Measurements from ENCODE around the gene TMEM51. TPM values are rescaled to one million over a fixed set of nuclear protein-coding genes. Genes with fewer than 3 reads are reported as not detected.

TMEM51 gene
- total RNA-seq, 1 donor, result 0.72 TPM

GRCh38 chr1:15176120-15176519, 22.6 kb downstream of the TMEM51 start:
- Histone ChIP-seq H3K79me2 (ENCODE audit: insufficient read depth, low read length) (no peaks in the 10 kb centered on the region), H3K9me3 (ENCODE audit: low read depth, low read length) (no peaks in the 10 kb centered on the region), H3K4me3 (ENCODE audit: insufficient read depth, low read length) (no peak overlapping the region), H2AFZ (ENCODE audit: low read length) (no peak overlapping the region), H3K4me1 (ENCODE audit: insufficient read depth, low read length) (peaks cover 28% of the 10 kb centered on the region), H3K27ac (ENCODE audit: low read depth, low read length) (no peak overlapping the region), H3K4me2 (ENCODE audit: insufficient read depth, low read length) (no peak overlapping the region), H3K36me3 (ENCODE audit: insufficient read depth, low read length) (no peaks in the 10 kb centered on the region), H3K27me3 (ENCODE audit: insufficient read depth, low read length) (no peaks in the 10 kb centered on the region), H4K20me1 (ENCODE audit: insufficient read depth, low read length) (no peaks in the 10 kb centered on the region)
- no peak for TF ChIP-seq CTCF (IDR thresholded peaks at IDR 0.05; ENCODE audit: extremely low read depth, low read depth, low read length)
- peak; percentile 26 for DNase-seq (ENCODE audit: insufficient read length, low spot score, missing footprints)

- peak; percentile 10 for DNase-seq (ENCODE audit: insufficient read length, low spot score, missing footprints)
- no peaks in the 10 kb centered on the region for H3K79me2 ChIP-seq (ENCODE audit: insufficient read depth, low read length)
These were observed 23.5 kb downstream of the TMEM51 start for GRCh38 chr1:15176898-15177665.

GRCh38 chr1:15177710-15178166, 24.2 kb downstream of the TMEM51 start:
- DNase-seq (ENCODE audit: insufficient read length, low spot score, missing footprints), result peak; percentile 29
- Histone ChIP-seq H3K27me3 (ENCODE audit: insufficient read depth, low read length) (no peaks in the 10 kb centered on the region), H3K79me2 (ENCODE audit: insufficient read depth, low read length) (no peaks in the 10 kb centered on the region), H3K4me3 (ENCODE audit: insufficient read depth, low read length) (no peak overlapping the region), H3K36me3 (ENCODE audit: insufficient read depth, low read length) (no peaks in the 10 kb centered on the region), H3K4me2 (ENCODE audit: insufficient read depth, low read length) (no peak overlapping the region), H3K4me1 (ENCODE audit: insufficient read depth, low read length) (peaks cover 21% of the 10 kb centered on the region), H3K27ac (ENCODE audit: low read depth, low read length) (no peak overlapping the region), H4K20me1 (ENCODE audit: insufficient read depth, low read length) (no peaks in the 10 kb centered on the region), H3K9me3 (ENCODE audit: low read depth, low read length) (no peaks in the 10 kb centered on the region), H2AFZ (ENCODE audit: low read length) (no peak overlapping the region)
- TF ChIP-seq CTCF (IDR thresholded peaks at IDR 0.05; ENCODE audit: extremely low read depth, low read depth, low read length), result no peak

More at GRCh38 chr1:15176898-15177665, 23.5 kb downstream of the TMEM51 start:
- Histone ChIP-seq H4K20me1 (ENCODE audit: insufficient read depth, low read length) (no peaks in the 10 kb centered on the region), H2AFZ (ENCODE audit: low read length) (no peak overlapping the region), H3K4me1 (ENCODE audit: insufficient read depth, low read length) (peaks cover 27% of the 10 kb centered on the region), H3K4me3 (ENCODE audit: insufficient read depth, low read length) (no peak overlapping the region), H3K4me2 (ENCODE audit: insufficient read depth, low read length) (no peak overlapping the region), H3K27me3 (ENCODE audit: insufficient read depth, low read length) (no peaks in the 10 kb centered on the region), H3K9me3 (ENCODE audit: low read depth, low read length) (no peaks in the 10 kb centered on the region), H3K36me3 (ENCODE audit: insufficient read depth, low read length) (no peaks in the 10 kb centered on the region), H3K27ac (ENCODE audit: low read depth, low read length) (no peak overlapping the region)
- TF ChIP-seq CTCF (IDR thresholded peaks at IDR 0.05; ENCODE audit: extremely low read depth, low read depth, low read length), result no peak
